ENCODE data around the gene CAPN9. TPM values are rescaled to one million over a fixed set of nuclear protein-coding genes. Genes with fewer than 3 reads are reported as not detected.

Gene CAPN9
- total RNA-seq, 2 donors from 2014 or later: 0.26 TPM; not detected in 1

DNA sequence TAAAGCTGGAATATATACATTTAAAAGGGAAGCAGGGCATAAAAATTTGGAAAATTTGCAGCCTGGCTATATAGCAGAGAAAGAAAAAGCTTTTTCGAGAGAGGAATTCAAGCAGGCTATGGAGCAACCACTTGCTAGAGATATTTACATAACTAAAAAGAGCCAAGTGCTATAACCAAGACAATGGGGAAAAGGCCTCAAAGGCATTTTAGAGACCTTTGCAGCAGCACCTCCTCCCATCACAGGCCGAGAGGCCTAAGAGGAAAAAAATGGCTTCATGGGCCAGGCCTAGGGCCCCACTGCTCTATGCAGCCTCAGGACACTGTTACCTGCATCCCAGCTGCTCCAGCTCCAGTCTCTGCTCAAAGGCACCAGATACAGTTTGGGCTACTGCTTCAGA lies 37.0 kb downstream of the CAPN9 start:
- no peaks in the 10 kb centered on the region for H3K27me3 ChIP-seq
- no peaks in the 10 kb centered on the region for H3K9me3 ChIP-seq
- H3K36me3 ChIP-seq (replicated peaks in 1 of 2; ENCODE audit: insufficient read depth in 1 of 2, low read depth in 2 of 2): no peaks in the 10 kb centered on the region
- H3K4me1 ChIP-seq: no peaks in the 10 kb centered on the region
- 75 to 85% methylated on average over 2 of the region's 2 CpGs for WGBS, 2 donors
- H3K27ac ChIP-seq: no peak overlapping the region
- no peak for DNase-seq
- no peak for ATAC-seq
- intact Hi-C loops (cut with DNase I): no loop called here
- H3K4me3 ChIP-seq: no peak overlapping the region
- TF ChIP-seq POLR2A (IDR thresholded peaks at IDR 0.05) (no peak), CTCF (IDR thresholded peaks at IDR 0.05) (no peak)

- TF ChIP-seq CTCF (IDR thresholded peaks at IDR 0.05): no peak
- Histone ChIP-seq H3K27me3 (no peaks in the 10 kb centered on the region), H3K4me1 (no peaks in the 10 kb centered on the region), H3K4me3 (no peak overlapping the region), H3K27ac (no peak overlapping the region), H3K36me3 (replicated peaks in 1 of 2; ENCODE audit: insufficient read depth in 1 of 2, low read depth in 2 of 2) (no peaks in the 10 kb centered on the region), H3K9me3 (no peaks in the 10 kb centered on the region)
- intact Hi-C loops (cut with DNase I): no loop called here
- ATAC-seq: no peak
- WGBS, 2 donors: 44 to 61% methylated on average over 2 of the region's 2 CpGs
- DNase-seq: no peak
Observed at GRCh38 chr1:230785636-230786384, 38.6 kb downstream of the CAPN9 start.

DNA sequence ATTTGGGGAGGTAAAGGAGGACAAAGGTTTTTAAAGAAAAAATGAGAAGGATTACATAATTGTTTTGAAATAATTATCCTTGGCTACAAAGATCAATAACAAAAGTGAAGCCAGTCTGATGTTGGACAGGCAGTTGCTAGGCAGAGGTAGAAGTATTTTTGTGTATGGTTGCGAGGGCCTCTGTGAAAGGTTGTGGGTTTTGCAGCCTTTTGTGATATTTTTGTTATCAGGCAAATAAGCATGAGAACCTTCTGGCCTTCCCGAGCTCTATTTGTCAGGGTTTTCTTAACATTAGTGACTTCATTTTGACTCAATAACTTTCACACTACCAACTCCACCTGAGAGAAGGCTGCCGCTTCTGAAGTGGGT lies 39.2 kb downstream of the CAPN9 start:
- no peak for DNase-seq
- Histone ChIP-seq H3K4me3 (no peak overlapping the region), H3K27me3 (no peaks in the 10 kb centered on the region), H3K4me1 (no peaks in the 10 kb centered on the region), H3K9me3 (no peaks in the 10 kb centered on the region), H3K36me3 (replicated peaks in 1 of 2; ENCODE audit: insufficient read depth in 1 of 2, low read depth in 2 of 2) (no peaks in the 10 kb centered on the region), H3K27ac (no peak overlapping the region)
- intact Hi-C loops (cut with DNase I): no loop called here
- 69 to 83% methylated on average over 3 of the region's 3 CpGs for WGBS, 2 donors
- TF ChIP-seq CTCF (IDR thresholded peaks at IDR 0.05) (no peak), POLR2A (IDR thresholded peaks at IDR 0.05) (no peak)
- no peak for ATAC-seq

DNA sequence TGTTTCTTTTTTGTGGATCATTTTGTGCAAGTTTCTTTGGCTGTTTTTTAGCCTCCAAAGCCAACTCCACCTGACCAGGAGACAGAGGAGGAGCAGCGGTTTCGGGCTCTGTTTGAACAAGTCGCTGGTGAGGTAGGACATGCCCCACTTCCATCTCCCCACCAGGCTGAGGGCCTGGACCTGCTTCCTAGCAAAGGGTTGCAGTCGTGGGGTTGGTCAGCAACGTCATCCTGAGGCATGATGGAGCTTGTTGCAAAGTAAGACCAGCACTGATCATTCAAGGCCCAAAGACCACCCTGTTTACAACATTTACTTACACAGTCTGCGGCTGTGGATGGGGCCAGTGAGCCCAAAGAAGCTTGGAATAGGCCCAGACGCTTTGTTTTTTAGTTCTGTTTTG lies 40.3 kb downstream of the CAPN9 start:
- Histone ChIP-seq H3K9me3 (no peaks in the 10 kb centered on the region), H3K27me3 (no peaks in the 10 kb centered on the region), H3K27ac (no peak overlapping the region), H3K36me3 (replicated peaks in 1 of 2; ENCODE audit: insufficient read depth in 1 of 2, low read depth in 2 of 2) (no peaks in the 10 kb centered on the region), H3K4me1 (no peaks in the 10 kb centered on the region), H3K4me3 (no peak overlapping the region)
- DNase-seq (no peak), ATAC-seq (no peak)
- TF ChIP-seq CTCF (IDR thresholded peaks at IDR 0.05) (no peak), POLR2A (IDR thresholded peaks at IDR 0.05) (no peak)
- WGBS, 2 donors: 77 to 86% methylated on average over 7 of the region's 7 CpGs
- intact Hi-C loops (cut with DNase I): no loop called here
